Adrenal gland (tissue), 12 donors: Measurements from ENCODE around the gene MPHOSPH10. TPM values are rescaled to one million over a fixed set of nuclear protein-coding genes. Genes with fewer than 3 reads are reported as not detected.
"Not testable (repeated sequence)": the region's sequence is repeated elsewhere in the genome, so short reads cannot be mapped to it uniquely, and the experiment has no call there.

ENCODE experiments used
- DNase-seq, 7 donors: peaks; one replicate each; pipeline ENCODE4 v3.0.0-alpha.2; 2019 to 2020
- H3K27ac ChIP-seq, 5 donors: fragments of 200-600 bp; sonication (generic) in 4 of 5; 1 replicate in 3 of 5; 2 replicates in 2 of 5; pipeline versions ENCODE4 v1.5.1 to v1.8.0; 2016 to 2020; ENCODE audit warnings: mild to moderate bottlenecking in 1 of 5
- H3K27me3 ChIP-seq: fragments of 200-600 bp; 2 replicates; pipeline ENCODE4 v1.8.0; 2021
- H3K36me3 ChIP-seq, 2 donors: fragments of 200-600 bp; replicated peaks in 1 of 2; 1 replicate in 1 of 2; 2 replicates in 1 of 2; pipeline versions ENCODE4 v1.5.1 to v1.8.0; 2018 to 2022
- H3K4me1 ChIP-seq, 2 donors: fragments of 200-600 bp; replicated peaks in 1 of 2; 1 replicate in 1 of 2; 2 replicates in 1 of 2; pipeline versions ENCODE4 v1.5.1 to v1.8.0; 2018 to 2021
- H3K4me3 ChIP-seq, 4 donors: fragments of 200-600 bp; sonication (generic) in 3 of 4; one replicate each; pipeline ENCODE4 v1.5.1; 2016 to 2018
- H3K9me3 ChIP-seq, 3 donors: fragments of 200-600 bp; sonication (generic) in 1 of 3; replicated peaks in 1 of 3; 1 replicate in 2 of 3; 2 replicates in 1 of 3; pipeline versions ENCODE4 v1.5.1 to v1.8.0; 2016 to 2021
- POLR2A ChIP-seq, 2 donors: fragments of 450-650 bp; IDR thresholded peaks; one replicate each; pipeline ENCODE4 v1.6.1; 2017; ENCODE audit warnings: antibody characterized with exemption in 2 of 2, mild to moderate bottlenecking in 2 of 2, moderate library complexity in 1 of 2
- WGBS, 4 donors: extraction: QIAGEN DNeasy Blood & Tissue Kit in 2 of 4; methylation state at CpG; one replicate each; pipeline versions ENCODE4 v1.1.5 to v1.1.7; 2013 to 2017; 5-methylcytosine and 5-hydroxymethylcytosine counted together
- intact Hi-C, 2 donors: fragments of 100-400 bp; cut with DNase I; formaldehyde crosslinking; loops; one replicate each; pipeline versions ENCODE4 v1.14.1 to v1.15.0; 2022 to 2023
- polyA plus RNA-seq, 3 donors: library from polyadenylated mRNA; stranded (reverse); fragments of 200-250 nt in 2 of 3; fragments of 350-450 nt in 1 of 3; fragmentation: Illumina TruSeq in 1 of 3; extraction: RNeasy Lipid Tissue Mini Kit (QIAGEN cat#74804) in 1 of 3; gene quantifications; one replicate each; pipeline ENCODE4 v1.2.3, GENCODE V29; 2013 to 2014
- total RNA-seq, 9 donors: library from RNA; depleted of rRNA in 4 of 9; stranded (reverse); fragments of >200 nt in 4 of 9; fragments of 120-200 nt in 1 of 9; fragmentation: NEBNext Ultra II Directional in 1 of 9; extraction: Animal tissue kit (Norgen Biotek cat#: 25700) in 1 of 9; gene quantifications; one replicate each; pipeline versions ENCODE4 v1.1.0 to v1.2.4, GENCODE V29; 2013 to 2023
- TF ChIP-seq, protein P1 (sequence below), 6 experiments: fragments of 450-650 bp in 4 of 6; fragments of 200-600 bp in 2 of 6; sonication (generic) in 1 of 6; IDR thresholded peaks; 1 replicate in 5 of 6; 2 replicates in 1 of 6; pipeline versions ENCODE4 v1.5.1 to v1.8.0; 2016 to 2021; ENCODE audit warnings: antibody characterized with exemption in 6 of 6, mild to moderate bottlenecking in 2 of 6, moderate library complexity in 1 of 6
- donor health status: healthy with polysubstance abuse.
- donor health status: Bipolar disorder and iron deficiency.
- donor health status: DM: yes; HTN: yes; CAD: no.
- donor health status: DM: no; HTN: no; CAD: no.
- donor health status: DM: no; HTN: no; CAD: no.
- donor health status: DM: yes; HTN: yes; CAD: no.

Gene MPHOSPH10
- total and polyA plus RNA-seq, 12 donors, result 9.4 to 62.1 (median 28.8) TPM

DNA sequence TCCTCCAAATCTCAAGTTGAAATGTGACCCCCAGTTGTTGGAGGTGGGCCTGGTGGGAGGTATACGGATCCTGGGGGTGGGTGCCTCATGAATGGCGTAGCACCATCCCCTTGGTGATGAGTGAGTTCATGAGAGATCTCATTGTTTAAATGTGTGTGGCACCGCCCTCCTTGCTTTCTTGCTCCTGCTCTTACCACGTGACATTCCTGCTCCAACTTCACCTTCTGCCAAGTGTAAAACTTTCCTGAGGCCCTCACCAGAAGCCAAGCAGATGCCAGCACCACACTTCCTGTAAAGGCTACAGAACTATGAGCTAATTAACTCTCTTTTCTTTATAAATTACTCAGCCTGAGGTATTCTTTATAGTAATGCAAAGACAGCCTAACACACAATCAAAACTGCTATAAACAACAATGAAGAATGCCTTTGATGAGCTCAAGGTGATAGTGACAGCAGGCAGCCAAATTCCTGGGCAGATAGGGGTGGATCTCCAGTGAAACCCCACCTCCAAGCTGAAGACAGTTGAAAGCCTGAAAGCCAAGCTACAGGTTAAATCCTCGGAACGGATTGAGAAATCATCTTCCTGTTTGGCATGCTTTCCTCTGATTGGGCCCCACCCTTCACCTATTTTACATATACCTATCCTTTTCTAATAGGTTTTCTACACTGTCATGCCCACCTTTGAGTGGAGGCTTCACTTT is 27.3 kb upstream of the MPHOSPH10 start:
- WGBS, 4 donors, result 67 to 76% (median 68%) methylated on average over 6 of the region's 6 CpGs
- Histone ChIP-seq H3K27me3 (no peaks in the 10 kb centered on the region), H3K9me3 (no peaks in the 10 kb centered on the region), H3K4me3 (no peak overlapping the region), H3K4me1 (no peaks in the 10 kb centered on the region), H3K27ac (no peak overlapping the region), H3K36me3 (no peaks in the 10 kb centered on the region)
- TF ChIP-seq POLR2A (IDR thresholded peaks at IDR 0.05), result no peak
- TF ChIP-seq, protein P1, sequence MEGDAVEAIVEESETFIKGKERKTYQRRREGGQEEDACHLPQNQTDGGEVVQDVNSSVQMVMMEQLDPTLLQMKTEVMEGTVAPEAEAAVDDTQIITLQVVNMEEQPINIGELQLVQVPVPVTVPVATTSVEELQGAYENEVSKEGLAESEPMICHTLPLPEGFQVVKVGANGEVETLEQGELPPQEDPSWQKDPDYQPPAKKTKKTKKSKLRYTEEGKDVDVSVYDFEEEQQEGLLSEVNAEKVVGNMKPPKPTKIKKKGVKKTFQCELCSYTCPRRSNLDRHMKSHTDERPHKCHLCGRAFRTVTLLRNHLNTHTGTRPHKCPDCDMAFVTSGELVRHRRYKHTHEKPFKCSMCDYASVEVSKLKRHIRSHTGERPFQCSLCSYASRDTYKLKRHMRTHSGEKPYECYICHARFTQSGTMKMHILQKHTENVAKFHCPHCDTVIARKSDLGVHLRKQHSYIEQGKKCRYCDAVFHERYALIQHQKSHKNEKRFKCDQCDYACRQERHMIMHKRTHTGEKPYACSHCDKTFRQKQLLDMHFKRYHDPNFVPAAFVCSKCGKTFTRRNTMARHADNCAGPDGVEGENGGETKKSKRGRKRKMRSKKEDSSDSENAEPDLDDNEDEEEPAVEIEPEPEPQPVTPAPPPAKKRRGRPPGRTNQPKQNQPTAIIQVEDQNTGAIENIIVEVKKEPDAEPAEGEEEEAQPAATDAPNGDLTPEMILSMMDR (IDR thresholded peaks at IDR 0.05), result no peak
- no peak for DNase-seq
- intact Hi-C loops, result no loop called here

DNA sequence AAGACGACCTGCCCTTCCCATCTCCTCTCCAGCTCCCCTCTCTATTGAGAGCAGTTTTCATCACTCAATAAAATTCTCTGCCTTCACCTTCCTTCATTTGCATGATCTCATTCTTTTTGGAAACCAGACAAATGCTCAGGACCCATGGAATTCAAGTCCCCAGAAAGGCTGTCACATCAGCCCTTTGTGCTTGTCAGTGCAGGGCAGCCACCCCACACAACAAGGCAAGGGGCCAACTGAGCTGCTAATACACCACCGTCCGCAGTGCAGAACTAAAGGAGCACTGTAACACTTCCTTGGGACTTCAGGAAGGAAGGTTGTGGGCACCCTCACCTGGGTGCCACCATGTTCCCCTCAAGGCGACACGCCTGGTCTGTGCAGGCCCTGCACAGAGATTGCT is 26.6 kb upstream of the MPHOSPH10 start:
- Histone ChIP-seq H3K4me3 (no peak overlapping the region), H3K4me1 (no peaks in the 10 kb centered on the region), H3K27me3 (no peaks in the 10 kb centered on the region), H3K9me3 (no peaks in the 10 kb centered on the region), H3K27ac (no peak overlapping the region), H3K36me3 (no peaks in the 10 kb centered on the region)
- intact Hi-C loops, result no loop called here
- TF ChIP-seq, protein P1 (IDR thresholded peaks at IDR 0.05), result no peak
- no peak for TF ChIP-seq POLR2A (IDR thresholded peaks at IDR 0.05)
- DNase-seq, result no peak
- 81 to 96% (median 90%) methylated on average over 3 to 5 of the region's 5 CpGs for WGBS, 4 donors

DNA sequence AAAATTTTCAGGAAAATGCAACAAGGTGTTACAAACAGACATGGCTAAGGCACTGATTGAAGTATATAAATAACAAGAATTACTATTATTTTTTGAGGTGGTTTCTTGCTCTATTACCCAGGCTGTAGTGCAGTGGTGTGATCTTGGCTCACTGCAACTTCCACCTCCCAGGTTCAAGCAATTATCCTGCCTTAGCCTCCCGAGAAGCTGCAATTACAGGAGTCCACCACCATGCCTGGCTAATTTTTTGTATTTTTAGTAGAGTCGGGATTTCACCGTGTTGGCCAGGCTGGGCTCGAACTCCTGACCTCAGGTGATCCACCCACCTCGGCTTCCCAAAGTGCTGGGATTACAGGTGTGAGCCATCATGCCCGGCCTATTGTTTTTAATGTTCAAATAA is 24.0 kb upstream of the MPHOSPH10 start:
- WGBS, 4 donors, result 77 to 85% (median 84%) methylated on average over 6 of the region's 6 CpGs
- H3K27ac ChIP-seq, intact Hi-C loops, H3K36me3 ChIP-seq, H3K4me3 ChIP-seq, H3K27me3 ChIP-seq, H3K9me3 ChIP-seq, H3K4me1 ChIP-seq, DNase-seq: not testable (repeated sequence)

GRCh38 chr2:71108091-71108490 is 22.3 kb upstream of the MPHOSPH10 start:
- TF ChIP-seq POLR2A (IDR thresholded peaks at IDR 0.05), result no peak
- TF ChIP-seq, protein P1 (IDR thresholded peaks at IDR 0.05), result no peak
- no peak overlapping the region for H3K27ac ChIP-seq
- intact Hi-C loops, result no loop called here
- no peak for DNase-seq
- 87 to 97% (median 92%) methylated on average over 2 of the region's 2 CpGs for WGBS, 4 donors
- no peaks in the 10 kb centered on the region for H3K4me1 ChIP-seq
- H3K9me3 ChIP-seq, result no peaks in the 10 kb centered on the region
- H3K36me3 ChIP-seq, result peaks cover 0 to 7% of the 10 kb centered on the region in 2 donors
- no peaks in the 10 kb centered on the region for H3K27me3 ChIP-seq
- H3K4me3 ChIP-seq, result no peak overlapping the region

DNA sequence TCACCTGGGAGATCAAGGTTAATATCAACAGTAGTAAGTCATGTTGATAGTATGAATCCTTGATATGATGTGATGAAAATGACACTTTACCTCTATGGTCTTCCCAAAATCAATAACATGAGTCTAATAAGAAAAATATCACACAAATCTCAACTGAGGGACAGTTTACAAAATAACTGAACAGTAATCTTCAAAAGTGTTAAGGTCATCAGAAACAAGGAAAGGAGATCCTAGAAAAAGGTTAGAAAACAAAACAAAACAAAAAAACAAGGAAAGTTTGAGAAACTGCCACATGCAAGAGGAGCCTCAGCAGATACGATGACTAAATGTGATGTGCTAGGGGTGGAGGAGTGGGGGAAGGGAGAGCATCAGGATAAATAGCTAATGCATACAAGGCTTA is 16.6 kb upstream of the MPHOSPH10 start:
- no peak for DNase-seq
- peaks cover 0 to 14% of the 10 kb centered on the region in 2 donors for H3K36me3 ChIP-seq
- intact Hi-C loops, result no loop called here
- TF ChIP-seq POLR2A (IDR thresholded peaks at IDR 0.05), result no peak
- TF ChIP-seq, protein P1 (IDR thresholded peaks at IDR 0.05), result no peak
- no peaks in the 10 kb centered on the region for H3K27me3 ChIP-seq
- H3K9me3 ChIP-seq, result peaks cover 0 to 4% (median 0%) of the 10 kb centered on the region in 3 donors
- no peaks in the 10 kb centered on the region for H3K4me1 ChIP-seq
- WGBS, 4 donors, result 87 to 91% (median 89%) methylated on average over 1 of the region's 1 CpG
- H3K27ac ChIP-seq, result no peak overlapping the region
- no peak overlapping the region for H3K4me3 ChIP-seq
